Endothelial cell of umbilical vein (primary cell): ENCODE data around the gene PRRG2. TPM values are rescaled to one million over a fixed set of nuclear protein-coding genes. Genes with fewer than 3 reads are reported as not detected.

Source experiments
- BruUV-seq: library from RNA; stranded (reverse); fragments of 400-500 nt; replicated peaks from 2 replicates; lab custom pipeline; 2021; lab: Mats Ljungman, UMichigan
- CTCF ChIA-PET: fragments of 300-600, 350-600 bp; sonication (Branson Sonifier 250); formaldehyde crosslinking; loops from one replicate; lab custom pipeline; 2021; ENCODE audit warnings: antibody characterized with exemption, inconsistent platforms; lab: Charles Lee
- POLR2A ChIA-PET: fragments of 300-600, 350-600 bp; sonication (Branson Sonifier 250); formaldehyde crosslinking; loops from one replicate; lab custom pipeline; 2021; ENCODE audit warnings: antibody characterized with exemption, inconsistent platforms; lab: Charles Lee
- DNase-seq: peaks from one replicate; pipeline ENCODE4 v3.0.0-alpha.2; 2011; ENCODE audit warnings: low read depth, low spot score
- FAIRE-seq: peaks from 2 replicates; lab custom pipeline; 2011; peaks lifted over from hg19 to GRCh38; lab: Jason Lieb, UNC
- H2AFZ ChIP-seq: 2 replicates; pipeline ENCODE4 v1.6.0; 2012; ENCODE audit warnings: low read depth, low read length, control low read depth, inconsistent platforms
- H3K27ac ChIP-seq: 2 replicates; pipeline ENCODE4 v1.5.1; 2011; ENCODE audit warnings: low read depth, mild to moderate bottlenecking, control low read depth, low read length, moderate library complexity; ENCODE audit not compliant: insufficient read depth
- H3K27me3 ChIP-seq, 2 experiments: 2 replicates each; pipeline versions ENCODE4 v1.6.0 to v1.6.1; 2011; ENCODE audit warnings: low read length in 2 of 2, mixed read lengths in 1 of 2; ENCODE audit not compliant: control insufficient read depth in 2 of 2, insufficient read depth in 2 of 2
- H3K36me3 ChIP-seq, 2 experiments: 2 replicates in 1 of 2; 3 replicates in 1 of 2; pipeline ENCODE4 v1.5.1; 2011; ENCODE audit warnings: low read length in 2 of 2, mild to moderate bottlenecking in 1 of 2, moderate library complexity in 1 of 2; ENCODE audit not compliant: control insufficient read depth in 2 of 2, insufficient read depth in 2 of 2; ENCODE audit errors: extremely low read depth in 1 of 2
- H3K4me1 ChIP-seq: 3 replicates; pipeline ENCODE4 v1.5.1; 2011; ENCODE audit warnings: mild to moderate bottlenecking, low read length; ENCODE audit not compliant: control insufficient read depth, insufficient read depth; ENCODE audit errors: extremely low read depth
- H3K4me2 ChIP-seq: 2 replicates; pipeline ENCODE4 v1.6.1; 2011; ENCODE audit warnings: low read length, control low read depth, mixed read lengths; ENCODE audit not compliant: insufficient read depth
- H3K4me3 ChIP-seq, 3 experiments: fragments of 200-600 bp in 1 of 3; sonication (generic), shearing (Covaris generic) in 1 of 3; replicated peaks in 1 of 3; 2 replicates each; pipeline ENCODE4 v1.5.1; 2011 to 2016; ENCODE audit warnings: control low read depth in 3 of 3, low read length in 3 of 3, mild to moderate bottlenecking in 2 of 3, inconsistent platforms in 1 of 3, low read depth in 1 of 3, moderate library complexity in 1 of 3; ENCODE audit not compliant: insufficient read depth in 1 of 3
- H3K79me2 ChIP-seq: 2 replicates; pipeline ENCODE4 v1.6.0; 2012; ENCODE audit warnings: low read length, inconsistent platforms; ENCODE audit not compliant: control insufficient read depth, insufficient read depth
- H3K9ac ChIP-seq: replicated peaks from 2 replicates; pipeline ENCODE3; 2011; ENCODE audit warnings: low read length, control low read depth; ENCODE audit not compliant: insufficient read depth; ENCODE audit errors: extremely low read depth
- H3K9me1 ChIP-seq: replicated peaks from 3 replicates; pipeline ENCODE4 v1.6.0; 2011; ENCODE audit warnings: mild to moderate bottlenecking, low read length; ENCODE audit not compliant: control insufficient read depth, insufficient read depth; ENCODE audit errors: extremely low read depth
- H3K9me3 ChIP-seq: replicated peaks from 2 replicates; pipeline ENCODE4 v1.5.1; 2012; ENCODE audit warnings: low read length, inconsistent platforms; ENCODE audit not compliant: control insufficient read depth, insufficient read depth
- H4K20me1 ChIP-seq: replicated peaks from 2 replicates; pipeline ENCODE3; 2011; ENCODE audit warnings: mild to moderate bottlenecking, low read length; ENCODE audit not compliant: control insufficient read depth, insufficient read depth; ENCODE audit errors: extremely low read depth
- EZH2 ChIP-seq: IDR thresholded peaks from 2 replicates; pipeline ENCODE4 v1.6.1; 2012; ENCODE audit warnings: borderline replicate concordance, low read depth, mild to moderate bottlenecking, moderate library complexity, low read length, inconsistent platforms; ENCODE audit not compliant: severe bottlenecking
- FOS ChIP-seq: IDR thresholded peaks from 2 replicates; pipeline ENCODE4 v1.6.1; 2011; ENCODE audit warnings: mild to moderate bottlenecking, low read length, moderate library complexity, borderline replicate concordance; ENCODE audit not compliant: insufficient read depth
- GATA2 ChIP-seq: IDR thresholded peaks from 2 replicates; pipeline ENCODE4 v1.7.0; 2011; ENCODE audit warnings: low read depth, mild to moderate bottlenecking, moderate library complexity, mixed read lengths, low read length; ENCODE audit not compliant: insufficient read length, insufficient read depth
- JUN ChIP-seq: IDR thresholded peaks from 2 replicates; pipeline ENCODE4 v1.6.1; 2011; ENCODE audit warnings: borderline replicate concordance, low read depth; ENCODE audit not compliant: insufficient read length, insufficient read depth
- MYC ChIP-seq: IDR thresholded peaks from one replicate; pipeline ENCODE4 v1.6.1; 2011; ENCODE audit warnings: mild to moderate bottlenecking, low read depth, low read length
- POLR2A ChIP-seq: IDR thresholded peaks from 2 replicates; pipeline ENCODE4 v1.6.1; 2012; ENCODE audit warnings: low read depth, mild to moderate bottlenecking, control low read depth, low read length
- POLR2AphosphoS5 ChIP-seq: IDR thresholded peaks from 2 replicates; pipeline ENCODE4 v1.6.1; 2012; ENCODE audit warnings: low read depth, mild to moderate bottlenecking, control low read depth, low read length, moderate library complexity; ENCODE audit not compliant: insufficient read depth
- dilution Hi-C: fragments of 300-500 bp; cut with MboI; formaldehyde crosslinking; loops from one replicate; pipeline ENCODE4 v1.15.0; 2019; ENCODE audit warnings: low sequenced_read_pairs; ENCODE audit not compliant: extremely low pct_ligation_motif_present
- intact Hi-C: fragments of 100-400 bp; cut with micrococcal nuclease; formaldehyde crosslinking; loops from one replicate; pipeline ENCODE4 v1.10.0; 2022
- polyA plus RNA-seq, 4 experiments: library from polyadenylated mRNA; depleted of rRNA in 3 of 4; stranded (reverse) in 3 of 4; unstranded in 1 of 4; fragments of >200 nt; gene quantifications; 2 replicates each; pipeline versions ENCODE4 v1.2.1 to v1.2.3, GENCODE V29; 2011 to 2012; ENCODE audit warnings: missing spikeins in 1 of 4
- total RNA-seq: library from RNA; stranded (reverse); gene quantifications from 2 replicates; pipeline ENCODE4 v1.2.3, GENCODE V29; 2021
- TF ChIP-seq, protein P1 (sequence below): IDR thresholded peaks from 2 replicates; pipeline ENCODE4 v1.6.1; 2011; ENCODE audit not compliant: insufficient read depth, insufficient read length
- TF ChIP-seq, protein P2 (sequence below), 2 donors: IDR thresholded peaks; 1 replicate in 1 of 2; 2 replicates in 1 of 2; pipeline ENCODE4 v1.5.1; 2011; ENCODE audit warnings: low read length in 2 of 2, mild to moderate bottlenecking in 2 of 2, moderate library complexity in 2 of 2, control low read depth in 1 of 2, inconsistent platforms in 1 of 2, low read depth in 1 of 2; ENCODE audit not compliant: insufficient read depth in 1 of 2; ENCODE audit errors: extremely low read depth in 1 of 2

PRRG2 gene
- total and polyA plus RNA-seq, 2 donors (not counting 3 experiments of a cell fraction or from before 2014, with no cell fraction given): 2.6 to 2.9 TPM

DNA sequence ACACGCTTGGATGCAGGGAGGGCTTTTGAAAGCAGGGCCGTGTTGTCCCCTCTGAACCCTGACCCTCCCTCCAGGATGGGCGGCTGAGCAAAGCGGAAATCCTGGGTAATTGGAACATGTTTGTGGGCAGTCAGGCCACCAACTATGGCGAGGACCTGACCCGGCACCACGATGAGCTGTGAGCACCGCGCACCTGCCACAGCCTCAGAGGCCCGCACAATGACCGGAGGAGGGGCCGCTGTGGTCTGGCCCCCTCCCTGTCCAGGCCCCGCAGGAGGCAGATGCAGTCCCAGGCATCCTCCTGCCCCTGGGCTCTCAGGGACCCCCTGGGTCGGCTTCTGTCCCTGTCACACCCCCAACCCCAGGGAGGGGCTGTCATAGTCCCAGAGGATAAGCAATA lies 38.1 kb upstream of the PRRG2 start:
- Histone ChIP-seq H3K9me3 (no peaks in the 10 kb centered on the region), H3K4me1 (peaks cover 2% of the 10 kb centered on the region), H4K20me1 (no peaks in the 10 kb centered on the region), H3K9ac (no peak overlapping the region), H3K4me2 (no peak overlapping the region), H3K9me1 (no peaks in the 10 kb centered on the region), H3K36me3 (peaks cover 8 to 10% of the 10 kb centered on the region in 2 experiments), H3K4me3 (no peak overlapping the region), H3K27me3 (no peaks in the 10 kb centered on the region), H2AFZ (no peak overlapping the region), H3K79me2 (no peaks in the 10 kb centered on the region), H3K27ac (no peak overlapping the region)
- DNase-seq (no peak), FAIRE-seq (no peak)
- CTCF ChIA-PET: no interaction called here
- TF ChIP-seq, protein P1, sequence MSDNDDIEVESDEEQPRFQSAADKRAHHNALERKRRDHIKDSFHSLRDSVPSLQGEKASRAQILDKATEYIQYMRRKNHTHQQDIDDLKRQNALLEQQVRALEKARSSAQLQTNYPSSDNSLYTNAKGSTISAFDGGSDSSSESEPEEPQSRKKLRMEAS: no peak
- TF ChIP-seq JUN (no peak), GATA2 (no peak), POLR2AphosphoS5 (no peak), FOS (no peak), MYC (no peak), EZH2 (no peak), POLR2A (no peak)
- TF ChIP-seq, protein P2, sequence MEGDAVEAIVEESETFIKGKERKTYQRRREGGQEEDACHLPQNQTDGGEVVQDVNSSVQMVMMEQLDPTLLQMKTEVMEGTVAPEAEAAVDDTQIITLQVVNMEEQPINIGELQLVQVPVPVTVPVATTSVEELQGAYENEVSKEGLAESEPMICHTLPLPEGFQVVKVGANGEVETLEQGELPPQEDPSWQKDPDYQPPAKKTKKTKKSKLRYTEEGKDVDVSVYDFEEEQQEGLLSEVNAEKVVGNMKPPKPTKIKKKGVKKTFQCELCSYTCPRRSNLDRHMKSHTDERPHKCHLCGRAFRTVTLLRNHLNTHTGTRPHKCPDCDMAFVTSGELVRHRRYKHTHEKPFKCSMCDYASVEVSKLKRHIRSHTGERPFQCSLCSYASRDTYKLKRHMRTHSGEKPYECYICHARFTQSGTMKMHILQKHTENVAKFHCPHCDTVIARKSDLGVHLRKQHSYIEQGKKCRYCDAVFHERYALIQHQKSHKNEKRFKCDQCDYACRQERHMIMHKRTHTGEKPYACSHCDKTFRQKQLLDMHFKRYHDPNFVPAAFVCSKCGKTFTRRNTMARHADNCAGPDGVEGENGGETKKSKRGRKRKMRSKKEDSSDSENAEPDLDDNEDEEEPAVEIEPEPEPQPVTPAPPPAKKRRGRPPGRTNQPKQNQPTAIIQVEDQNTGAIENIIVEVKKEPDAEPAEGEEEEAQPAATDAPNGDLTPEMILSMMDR (IDR thresholded peaks at IDR 0.05; ENCODE audit: extremely low read depth in 1 of 2, insufficient read depth in 1 of 2, low read depth in 1 of 2, low read length in 2 of 2): no peak
- intact Hi-C loops: no loop called here
- POLR2A ChIA-PET: no interaction called here
- TSS peak; percentile 71 for BruUV-seq
- dilution Hi-C loops: no loop called here
